GM21786 (cell line): Measurements from ENCODE around the gene ARHGAP20.
"Not testable (repeated sequence)": the region's sequence is repeated elsewhere in the genome, so short reads cannot be mapped to it uniquely, and the experiment has no call there.

Experiments
- ATAC-seq: cut with Tn5 transposase; IDR thresholded peaks from one replicate; pipeline ENCODE4 v1.9.1; 2021; ENCODE audit not compliant: unreplicated experiment

Gene ARHGAP20

GRCh38 chr11:110619366-110619765, 92.9 kb downstream of the ARHGAP20 start:
- not testable (repeated sequence) for ATAC-seq

DNA sequence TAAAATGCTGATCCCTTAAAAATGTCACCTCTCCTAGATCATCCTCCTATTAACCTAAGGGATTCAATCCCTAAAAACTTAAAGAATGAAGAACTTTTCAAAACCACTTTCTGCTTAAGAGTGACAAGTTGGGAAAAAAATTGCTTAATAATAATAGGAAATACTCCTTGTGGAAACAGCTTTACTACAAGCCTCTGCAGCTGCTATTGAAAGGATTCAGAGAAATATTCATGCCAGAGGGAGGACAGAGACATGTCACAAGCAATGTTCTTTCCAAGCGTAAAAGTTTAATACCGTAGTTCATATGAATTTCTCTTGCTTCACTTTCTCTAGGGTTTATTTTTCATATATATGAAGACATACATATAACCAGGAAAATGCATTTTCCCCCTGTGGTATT, 98.2 kb downstream of the ARHGAP20 start:
- ATAC-seq, result no peak

DNA sequence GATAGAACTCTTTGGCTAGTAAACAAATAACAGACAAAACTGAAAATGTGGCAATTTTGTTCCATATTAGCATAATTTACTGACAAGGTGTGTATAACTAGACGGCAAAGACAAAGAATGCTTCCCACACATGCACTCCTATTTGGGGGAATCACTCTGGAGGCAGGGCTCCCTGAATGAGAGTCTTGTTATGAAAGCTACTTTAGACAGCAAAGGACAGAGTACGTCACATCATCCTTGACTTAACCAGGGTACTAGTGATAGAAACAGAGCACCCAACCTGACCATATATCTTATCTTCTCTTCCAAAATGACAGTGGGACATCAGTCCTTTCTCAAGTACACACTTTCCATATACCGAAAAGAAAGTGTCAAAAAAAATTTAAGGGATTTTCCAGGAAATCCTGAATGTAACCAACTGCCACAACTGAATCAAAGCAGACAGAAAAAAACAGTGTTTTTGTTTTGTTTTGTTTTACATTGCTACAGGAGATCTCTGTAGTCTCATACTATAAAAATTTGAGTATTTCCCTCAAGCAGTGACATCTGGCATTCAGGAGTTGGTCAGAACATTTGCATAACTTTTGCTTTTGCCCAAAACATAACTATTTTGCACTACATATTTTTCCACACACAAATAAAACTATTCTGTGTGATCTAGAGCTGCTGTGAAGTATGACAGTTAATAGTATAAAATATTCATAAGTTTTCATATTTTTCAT, 98.9 kb downstream of the ARHGAP20 start:
- ATAC-seq, result no peak

DNA sequence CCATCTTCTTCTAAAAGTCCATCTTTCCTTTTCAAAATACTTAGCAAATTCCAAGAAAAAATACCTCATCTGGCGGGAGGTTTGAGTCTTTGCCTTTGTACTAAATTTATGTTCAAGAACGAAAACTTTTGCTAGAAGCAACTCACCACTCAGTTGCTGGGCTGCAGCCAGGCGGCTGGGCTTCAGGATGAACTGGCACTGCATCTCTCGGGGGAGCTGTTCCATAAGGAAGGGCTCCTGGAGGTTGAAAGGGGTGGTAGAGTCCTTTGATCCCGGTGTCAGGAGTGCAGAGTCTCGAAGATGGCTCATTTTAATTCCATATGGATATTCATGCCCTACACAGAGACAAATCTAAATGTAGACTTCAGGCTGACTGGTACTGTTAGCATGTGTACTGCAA, 105.8 kb downstream of the ARHGAP20 start:
- ATAC-seq, result no peak

- no peak for ATAC-seq
Observed at GRCh38 chr11:110601936-110602335, 110.3 kb downstream of the ARHGAP20 start.

GRCh38 chr11:110600322-110600721, 111.9 kb downstream of the ARHGAP20 start:
- no peak for ATAC-seq

- no peak for ATAC-seq
Observed at GRCh38 chr11:110599207-110599606, 113.0 kb downstream of the ARHGAP20 start.

- ATAC-seq, result no peak
Observed at GRCh38 chr11:110598725-110599124, 113.5 kb downstream of the ARHGAP20 start.

DNA sequence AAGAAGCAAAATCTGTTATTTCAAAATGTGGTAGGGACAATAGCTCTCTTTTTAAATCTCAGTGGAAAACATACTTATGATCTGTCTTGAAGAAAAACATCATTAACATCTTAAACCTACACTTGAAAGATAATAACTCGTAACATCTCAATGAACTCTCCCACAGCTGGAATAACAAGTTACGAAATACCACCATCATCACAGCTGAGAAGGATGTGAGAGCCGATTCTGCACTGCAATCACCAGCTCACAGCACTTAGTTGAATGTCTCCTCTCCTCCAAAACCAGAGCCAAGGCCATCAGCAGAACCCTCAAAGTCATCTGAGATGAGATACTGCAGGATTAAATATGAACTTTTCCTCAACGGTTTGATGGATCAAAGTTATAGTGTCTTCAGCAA, 124.3 kb downstream of the ARHGAP20 start:
- no peak for ATAC-seq

- no peak for ATAC-seq
Observed at GRCh38 chr11:110587129-110587528, 125.1 kb downstream of the ARHGAP20 start.

DNA sequence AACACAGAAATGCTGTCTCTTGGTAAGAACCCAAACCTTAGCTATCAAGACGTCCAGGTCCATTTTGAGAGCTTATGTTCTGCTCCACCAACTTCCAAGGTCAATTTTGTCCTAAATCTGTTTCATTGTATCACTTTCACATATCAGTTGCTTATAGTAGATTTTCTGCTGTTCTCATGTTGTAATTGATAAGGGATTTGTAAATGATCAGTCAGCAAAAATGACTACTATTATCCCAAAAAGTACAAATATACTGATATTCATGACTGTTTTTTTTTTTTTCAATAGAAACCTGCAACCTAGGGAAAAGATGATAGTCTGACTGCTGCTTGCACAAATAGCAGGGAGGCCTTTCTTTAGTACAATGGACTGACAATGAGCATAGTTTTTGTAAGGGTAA, 128.1 kb downstream of the ARHGAP20 start:
- ATAC-seq, result no peak

DNA sequence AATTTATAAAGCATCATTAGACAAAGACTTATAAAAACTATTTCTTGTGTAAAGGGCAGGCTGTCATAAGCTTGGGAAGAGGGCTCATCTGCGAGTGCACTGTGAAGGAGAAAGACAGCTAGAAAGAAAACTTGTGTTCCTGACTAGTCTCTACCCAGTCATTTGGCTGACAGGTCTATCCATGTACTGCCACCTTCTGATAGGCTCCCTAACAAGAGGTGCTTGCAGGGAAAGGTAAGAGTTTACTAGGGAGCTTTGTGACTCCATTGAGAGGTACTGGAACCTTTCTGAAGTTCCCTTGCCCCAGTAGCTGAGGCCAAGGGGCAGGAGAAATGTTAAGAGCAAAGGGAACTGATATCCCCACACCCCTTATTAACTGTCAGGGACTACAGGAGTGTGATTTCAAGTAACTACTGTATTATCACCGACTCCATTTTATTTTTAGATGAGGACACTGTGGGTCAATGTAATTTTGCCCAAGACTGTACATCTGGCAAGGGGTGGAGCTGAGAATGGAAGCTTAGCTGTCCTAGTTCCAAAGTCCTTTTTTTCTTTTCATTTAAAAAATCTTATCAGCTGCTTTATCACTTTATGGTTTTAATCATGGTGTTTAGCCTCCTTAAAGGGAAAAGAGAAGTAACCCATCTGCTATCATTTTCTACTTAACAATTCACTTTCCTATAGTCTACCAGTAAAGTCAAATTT, 129.4 kb downstream of the ARHGAP20 start:
- ATAC-seq, result no peak

DNA sequence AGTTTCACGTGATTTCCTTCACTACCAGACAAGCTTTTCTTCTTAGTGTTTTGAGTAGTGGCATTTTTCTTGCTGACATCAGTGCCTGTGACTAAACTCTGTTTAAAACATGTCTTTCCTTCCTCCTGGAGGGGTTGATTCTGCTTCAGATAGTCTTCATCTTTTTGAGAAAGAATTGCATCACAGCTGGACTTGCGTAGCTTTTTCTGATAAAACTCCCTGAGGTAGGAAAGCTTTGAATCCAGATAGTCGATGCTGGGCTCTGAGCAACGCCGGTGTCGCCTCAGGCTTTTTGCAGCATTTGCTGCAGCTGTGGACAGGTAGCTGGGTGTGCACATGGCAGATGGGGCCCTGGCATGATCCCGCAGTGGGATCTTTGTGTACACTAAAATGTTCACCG, 131.7 kb downstream of the ARHGAP20 start:
- no peak for ATAC-seq

DNA sequence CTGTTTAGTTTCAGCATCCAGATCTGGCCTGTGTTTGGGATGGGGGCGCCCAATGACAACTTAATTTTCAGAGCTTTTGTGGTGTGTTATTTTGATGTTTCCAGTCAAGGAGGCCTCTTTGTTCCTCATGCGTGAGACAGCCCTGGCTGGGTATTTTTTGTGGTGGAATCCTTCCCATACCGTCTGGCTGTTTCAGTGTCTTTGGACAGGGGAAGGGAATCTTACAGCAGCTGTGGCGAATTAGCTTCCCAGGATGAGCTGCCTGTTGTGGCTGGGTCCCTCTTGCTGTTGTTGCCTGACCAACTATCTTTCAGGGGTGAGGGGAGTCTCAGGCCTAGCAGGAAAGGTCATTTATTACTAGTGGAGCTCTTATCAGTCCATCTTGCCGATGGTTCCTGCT, 138.8 kb downstream of the ARHGAP20 start:
- no peak for ATAC-seq

DNA sequence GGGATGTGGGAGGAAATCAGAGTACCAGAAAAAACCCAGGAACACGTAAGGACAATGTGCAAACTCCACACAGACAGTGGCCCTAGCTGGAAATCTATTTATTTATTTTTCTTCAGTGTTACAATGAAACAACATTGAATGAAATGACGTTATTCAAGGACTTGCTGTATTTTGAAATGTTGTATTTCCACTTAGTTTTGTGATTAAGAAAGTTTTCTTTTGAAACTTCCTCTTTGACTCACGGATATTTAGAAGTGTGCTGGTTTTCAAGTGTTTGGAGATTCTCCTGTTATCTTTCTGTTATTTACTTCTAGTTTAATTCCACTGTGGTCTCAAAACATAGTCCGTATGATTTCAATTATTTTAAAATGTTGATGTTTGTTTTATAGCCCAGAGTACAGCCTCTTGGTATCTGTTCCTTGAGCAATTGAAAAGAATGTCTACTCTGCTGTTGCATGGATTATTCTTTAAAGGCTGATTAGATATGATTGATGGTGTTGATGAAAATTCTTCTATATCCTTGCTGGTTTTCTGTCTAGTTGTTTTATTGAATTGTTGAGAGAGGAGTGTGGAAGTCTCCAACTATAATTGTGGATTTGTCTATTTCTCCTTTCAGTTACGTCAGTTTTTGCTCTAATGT, 141.0 kb downstream of the ARHGAP20 start:
- no peak for ATAC-seq

DNA sequence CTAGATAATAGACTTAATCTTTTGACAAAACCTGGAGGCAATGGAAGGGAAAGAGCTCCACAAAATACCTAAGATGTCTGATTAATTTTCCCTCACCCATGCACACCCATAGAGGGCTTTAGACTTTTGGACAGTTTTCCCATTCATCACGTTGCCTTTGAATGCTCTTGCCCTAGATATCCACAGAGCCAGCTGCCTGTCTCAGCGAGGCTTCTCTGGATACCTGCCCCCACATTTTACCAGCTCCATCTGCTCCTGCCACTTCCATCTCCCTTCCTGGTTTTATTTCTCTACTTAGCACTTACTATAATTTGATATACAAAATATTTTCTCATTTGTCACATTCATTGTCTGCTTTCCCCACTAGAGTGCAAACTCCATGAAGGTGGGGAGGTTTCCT, 145.7 kb downstream of the ARHGAP20 start:
- no peak for ATAC-seq

GRCh38 chr11:110565357-110566336, 146.6 kb downstream of the ARHGAP20 start:
- ATAC-seq, result no peak

DNA sequence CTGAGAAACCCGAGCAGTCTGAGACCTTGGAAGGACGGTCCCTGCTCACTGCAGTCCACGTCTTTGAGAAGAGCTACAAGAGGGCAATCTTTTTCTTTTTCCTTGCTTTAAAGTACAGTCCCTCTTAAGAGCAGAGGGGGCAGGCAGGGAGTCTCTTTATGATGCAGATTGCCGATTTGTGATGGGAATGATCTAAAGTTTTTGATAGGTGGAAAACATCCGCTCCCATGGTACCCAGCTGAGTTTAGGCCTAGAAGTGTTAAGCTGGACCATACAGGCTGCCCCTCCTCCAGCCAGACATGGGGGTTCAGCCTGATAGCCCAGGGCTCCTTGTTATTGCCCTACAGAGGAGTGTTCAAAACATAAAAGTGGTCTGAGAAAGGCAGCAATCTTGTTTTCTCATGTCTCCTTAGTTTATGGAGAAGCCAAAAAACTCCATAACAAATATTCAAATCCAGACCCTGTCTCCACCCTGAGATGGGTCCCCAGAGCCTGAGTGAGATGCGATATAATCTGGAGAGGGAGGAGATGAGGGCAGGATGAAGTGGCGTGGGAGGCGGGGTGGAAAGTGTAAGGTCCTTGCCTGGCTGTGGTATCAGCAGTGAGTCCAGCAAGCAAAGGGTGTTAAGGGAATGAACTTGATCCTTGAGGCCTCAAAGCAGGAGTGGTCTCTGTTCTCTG, 147.4 kb downstream of the ARHGAP20 start:
- no peak for ATAC-seq

DNA sequence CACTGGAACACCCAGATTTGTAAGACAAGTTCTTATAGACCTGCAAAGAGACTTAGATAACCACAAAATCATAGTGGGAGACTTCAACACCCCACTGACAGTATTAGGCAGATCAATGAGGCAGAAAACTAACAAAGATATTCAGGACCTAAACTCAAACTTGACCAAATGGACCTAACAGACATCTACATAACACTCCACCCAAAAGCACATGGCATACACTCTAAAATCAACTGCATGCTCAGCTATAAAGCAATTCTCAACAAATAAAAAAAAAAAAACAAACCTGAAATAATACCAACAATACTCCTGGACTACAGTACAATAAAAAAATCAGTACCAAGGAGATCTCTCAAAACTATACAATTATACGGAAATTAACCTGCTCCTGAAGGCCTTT, 167.5 kb downstream of the ARHGAP20 start:
- ATAC-seq, result no peak

DNA sequence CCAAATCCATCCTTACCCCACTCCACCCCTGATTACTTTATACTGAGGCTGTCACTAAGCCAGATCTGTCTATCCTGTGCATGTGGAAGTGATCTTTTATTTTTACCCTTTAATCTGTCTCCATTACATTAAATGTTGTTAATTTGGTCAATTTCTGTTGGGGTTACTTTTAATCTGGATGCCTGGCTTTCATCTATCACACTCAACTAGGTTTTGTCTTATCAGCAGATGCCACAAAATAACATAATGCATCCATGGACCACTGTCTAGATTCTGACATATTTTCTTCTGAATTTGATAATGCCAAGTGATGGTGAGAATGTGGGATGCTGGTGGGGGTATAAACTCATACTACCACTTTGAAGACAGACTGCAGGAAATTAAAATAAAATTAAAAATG, 174.1 kb downstream of the ARHGAP20 start:
- ATAC-seq, result no peak
